KMS-11 (cell line): ENCODE measurements around the gene CASP9.
"Not testable (repeated sequence)": the region's sequence is repeated elsewhere in the genome, so short reads cannot be mapped to it uniquely, and the experiment has no call there.

Experiments
- H2AFZ ChIP-seq: fragments of 200-600 bp; sonication (generic); 2 replicates; pipeline ENCODE4 v1.6.1; 2016; ENCODE audit warnings: antibody characterized with exemption, mixed run types, low read depth
- H3K27ac ChIP-seq: fragments of 200-600 bp; sonication (generic); 2 replicates; pipeline ENCODE4 v1.6.1; 2016; ENCODE audit warnings: mild to moderate bottlenecking, mixed run types
- H3K27me3 ChIP-seq: fragments of 200-600 bp; sonication (generic); 2 replicates; pipeline ENCODE4 v1.6.1; 2017; ENCODE audit warnings: mild to moderate bottlenecking, low read depth, mixed run types, moderate library complexity; ENCODE audit not compliant: insufficient read depth
- H3K36me3 ChIP-seq: fragments of 200-600 bp; sonication (generic); 2 replicates; pipeline ENCODE4 v1.6.1; 2017; ENCODE audit warnings: mild to moderate bottlenecking, mixed run types; ENCODE audit not compliant: insufficient read depth
- H3K4me1 ChIP-seq: fragments of 200-600 bp; sonication (generic); 2 replicates; pipeline ENCODE4 v1.6.1; 2016; ENCODE audit warnings: mild to moderate bottlenecking, low read depth, mixed run types; ENCODE audit not compliant: poor library complexity, severe bottlenecking
- H3K4me2 ChIP-seq: fragments of 200-600 bp; sonication (generic); 2 replicates; pipeline ENCODE4 v1.7.0; 2016; ENCODE audit warnings: mild to moderate bottlenecking, mixed run types
- H3K4me3 ChIP-seq: fragments of 200-600 bp; sonication (generic); IDR thresholded peaks from 2 replicates; pipeline ENCODE4 v1.6.1; 2017; ENCODE audit warnings: low read depth, low read length, mixed read lengths; ENCODE audit not compliant: insufficient read depth
- H3K79me2 ChIP-seq: fragments of 200-600 bp; sonication (generic); 2 replicates; pipeline ENCODE4 v1.6.1; 2016; ENCODE audit warnings: low read depth, mixed run types; ENCODE audit not compliant: insufficient read depth
- H3K9ac ChIP-seq: fragments of 200-600 bp; sonication (generic); 2 replicates; pipeline ENCODE4 v1.6.1; 2016; ENCODE audit warnings: mild to moderate bottlenecking, mixed run types
- H4K20me1 ChIP-seq: fragments of 200-600 bp; sonication (generic); 2 replicates; pipeline ENCODE4 v1.6.1; 2016; ENCODE audit warnings: mild to moderate bottlenecking, mixed run types; ENCODE audit not compliant: insufficient read depth
- TF ChIP-seq, protein P1 (sequence below): fragments of 200-600 bp; sonication (generic); conservative IDR thresholded peaks from 2 replicates; pipeline ENCODE4 v1.6.1; 2017; ENCODE audit warnings: low read depth, mild to moderate bottlenecking, antibody characterized with exemption, low read length, moderate library complexity, mixed read lengths

CASP9 gene

DNA sequence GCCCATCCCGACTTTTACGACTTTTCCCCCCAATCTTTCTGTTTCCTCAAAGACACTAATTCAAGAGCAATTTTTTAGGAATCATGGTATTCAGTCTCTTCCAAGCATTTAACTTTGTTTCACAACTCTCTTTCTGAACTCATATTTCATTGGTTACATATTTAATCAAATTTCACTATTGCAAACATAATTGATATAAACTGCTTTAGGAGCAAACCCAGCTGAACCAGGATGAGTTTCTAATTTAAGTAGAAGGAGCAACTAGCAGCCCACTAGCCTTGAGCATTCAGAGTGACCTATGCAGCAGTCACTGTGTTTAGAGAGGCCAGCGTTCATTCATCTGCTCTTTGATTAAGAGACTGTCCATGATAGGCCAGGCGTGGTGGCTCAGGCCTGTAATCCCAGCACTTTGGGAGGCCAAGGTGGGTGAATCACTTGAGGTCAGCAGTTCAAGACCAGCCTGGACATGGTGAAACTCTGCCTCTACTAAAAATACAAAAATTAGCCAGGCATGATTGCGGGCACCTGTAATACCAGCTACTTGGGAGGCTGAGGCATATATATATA lies 46.3 kb downstream of the CASP9 start:
- H3K79me2 ChIP-seq, result no peaks in the 10 kb centered on the region
- H3K27ac ChIP-seq, result no peak overlapping the region
- no peak overlapping the region for H3K4me3 ChIP-seq
- no peak overlapping the region for H3K9ac ChIP-seq
- no peak overlapping the region for H2AFZ ChIP-seq
- no peaks in the 10 kb centered on the region for H3K36me3 ChIP-seq
- H3K4me1 ChIP-seq, result no peaks in the 10 kb centered on the region
- H4K20me1 ChIP-seq, result no peaks in the 10 kb centered on the region
- H3K4me2 ChIP-seq, result no peak overlapping the region
- TF ChIP-seq, protein P1, sequence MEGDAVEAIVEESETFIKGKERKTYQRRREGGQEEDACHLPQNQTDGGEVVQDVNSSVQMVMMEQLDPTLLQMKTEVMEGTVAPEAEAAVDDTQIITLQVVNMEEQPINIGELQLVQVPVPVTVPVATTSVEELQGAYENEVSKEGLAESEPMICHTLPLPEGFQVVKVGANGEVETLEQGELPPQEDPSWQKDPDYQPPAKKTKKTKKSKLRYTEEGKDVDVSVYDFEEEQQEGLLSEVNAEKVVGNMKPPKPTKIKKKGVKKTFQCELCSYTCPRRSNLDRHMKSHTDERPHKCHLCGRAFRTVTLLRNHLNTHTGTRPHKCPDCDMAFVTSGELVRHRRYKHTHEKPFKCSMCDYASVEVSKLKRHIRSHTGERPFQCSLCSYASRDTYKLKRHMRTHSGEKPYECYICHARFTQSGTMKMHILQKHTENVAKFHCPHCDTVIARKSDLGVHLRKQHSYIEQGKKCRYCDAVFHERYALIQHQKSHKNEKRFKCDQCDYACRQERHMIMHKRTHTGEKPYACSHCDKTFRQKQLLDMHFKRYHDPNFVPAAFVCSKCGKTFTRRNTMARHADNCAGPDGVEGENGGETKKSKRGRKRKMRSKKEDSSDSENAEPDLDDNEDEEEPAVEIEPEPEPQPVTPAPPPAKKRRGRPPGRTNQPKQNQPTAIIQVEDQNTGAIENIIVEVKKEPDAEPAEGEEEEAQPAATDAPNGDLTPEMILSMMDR, result no peak
- H3K27me3 ChIP-seq, result no peaks in the 10 kb centered on the region

DNA sequence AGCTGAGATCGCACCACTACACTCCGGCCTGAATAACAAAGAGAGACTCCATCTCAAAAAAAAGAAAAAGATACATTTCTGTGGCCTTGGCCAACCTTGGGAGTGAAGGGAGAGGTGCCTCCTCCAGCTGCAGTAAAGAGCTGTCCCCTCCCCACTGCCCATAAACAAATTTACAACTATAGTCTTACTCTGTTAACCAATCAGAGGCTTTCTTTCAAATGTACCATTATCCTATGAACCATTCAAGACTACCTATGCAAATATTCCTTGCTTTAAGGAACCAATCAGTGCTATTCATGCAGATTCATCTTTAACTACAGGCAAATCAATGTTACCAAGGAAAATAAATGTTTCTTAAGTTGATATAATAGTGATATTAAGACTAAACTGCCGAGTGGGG lies 47.1 kb downstream of the CASP9 start:
- no peak overlapping the region for H3K4me2 ChIP-seq
- H3K27ac ChIP-seq, result no peak overlapping the region
- H3K9ac ChIP-seq, result no peak overlapping the region
- H3K79me2 ChIP-seq, result no peaks in the 10 kb centered on the region
- no peaks in the 10 kb centered on the region for H3K36me3 ChIP-seq
- no peaks in the 10 kb centered on the region for H4K20me1 ChIP-seq
- no peaks in the 10 kb centered on the region for H3K4me1 ChIP-seq
- TF ChIP-seq, protein P1, result no peak
- no peak overlapping the region for H3K4me3 ChIP-seq
- no peak overlapping the region for H2AFZ ChIP-seq
- H3K27me3 ChIP-seq, result no peaks in the 10 kb centered on the region

DNA sequence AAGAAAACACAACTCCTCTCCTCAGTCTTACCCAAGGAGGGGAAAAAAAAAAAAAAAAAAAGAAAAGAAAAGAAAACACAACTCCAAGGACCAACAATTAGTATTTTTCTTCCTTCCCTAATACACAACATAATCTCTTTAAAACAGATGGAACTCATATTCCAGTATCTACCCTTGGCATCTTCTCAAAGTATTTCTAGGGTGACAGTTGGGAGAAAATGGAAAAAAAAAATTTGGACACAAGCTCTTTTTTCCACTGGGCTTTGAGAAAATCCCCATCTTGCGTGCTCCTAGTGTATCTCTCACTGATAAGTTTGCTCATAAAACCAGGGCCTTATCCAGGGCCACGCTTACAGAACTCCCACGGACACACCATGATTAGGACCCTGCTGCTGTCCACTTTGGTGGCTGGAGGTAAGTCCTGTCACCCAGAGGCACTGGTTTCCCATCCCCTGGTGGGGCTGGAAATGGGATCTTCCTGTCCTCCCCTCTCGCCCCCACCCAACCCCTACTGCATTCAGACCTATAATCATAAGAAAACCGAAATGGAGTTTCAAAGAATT lies 48.2 kb downstream of the CASP9 start, which contains the start of gene CELA2B:
CELA2B (plus strand) TSS at position 353 of the 563 bp plus-strand sequence; CDS start at position 375, 22 bp downstream.
- H3K4me3 ChIP-seq, result no peak within 1 kb of the TSS

DNA sequence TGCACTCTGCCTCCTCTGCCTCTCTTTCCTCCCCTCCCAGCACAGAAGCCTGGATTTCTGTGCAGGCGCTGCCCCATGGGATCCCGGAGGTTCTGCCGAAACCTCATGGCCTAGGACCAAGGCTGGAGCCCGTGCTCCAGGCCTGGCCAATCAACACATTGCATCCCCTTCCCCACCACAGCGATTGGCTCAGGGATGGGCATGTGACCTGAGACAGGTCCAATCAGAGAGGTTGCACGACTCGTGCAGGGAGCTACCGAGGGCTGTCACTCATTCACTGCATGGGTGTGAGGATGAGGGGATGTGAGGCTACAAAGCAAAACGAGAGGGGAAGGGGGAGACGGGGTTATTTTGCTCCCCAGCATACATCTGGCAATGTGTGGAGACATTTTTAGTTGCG lies 51.4 kb downstream of the CASP9 start:
- no peaks in the 10 kb centered on the region for H4K20me1 ChIP-seq
- no peak overlapping the region for H3K4me3 ChIP-seq
- H3K4me2 ChIP-seq, result no peak overlapping the region
- TF ChIP-seq, protein P1, result no peak
- no peaks in the 10 kb centered on the region for H3K4me1 ChIP-seq
- no peaks in the 10 kb centered on the region for H3K79me2 ChIP-seq
- H2AFZ ChIP-seq, result no peak overlapping the region
- H3K27ac ChIP-seq, result no peak overlapping the region
- H3K27me3 ChIP-seq, result no peaks in the 10 kb centered on the region
- no peak overlapping the region for H3K9ac ChIP-seq
- H3K36me3 ChIP-seq, result no peaks in the 10 kb centered on the region

More for the DNA sequence above, 48.2 kb downstream of the CASP9 start, which contains the start of gene CELA2B:
- Histone ChIP-seq H3K36me3 (no peaks in the 10 kb centered on the region), H4K20me1 (no peaks in the 10 kb centered on the region), H3K27ac (no peak within 1 kb of the TSS), H2AFZ (no peak within 1 kb of the TSS), H3K4me2 (no peak within 1 kb of the TSS), H3K4me1 (no peaks in the 10 kb centered on the region), H3K27me3 (no peaks in the 10 kb centered on the region), H3K9ac (no peak within 1 kb of the TSS), H3K79me2 (no peaks in the 10 kb centered on the region)
- TF ChIP-seq, protein P1, result no peak

DNA sequence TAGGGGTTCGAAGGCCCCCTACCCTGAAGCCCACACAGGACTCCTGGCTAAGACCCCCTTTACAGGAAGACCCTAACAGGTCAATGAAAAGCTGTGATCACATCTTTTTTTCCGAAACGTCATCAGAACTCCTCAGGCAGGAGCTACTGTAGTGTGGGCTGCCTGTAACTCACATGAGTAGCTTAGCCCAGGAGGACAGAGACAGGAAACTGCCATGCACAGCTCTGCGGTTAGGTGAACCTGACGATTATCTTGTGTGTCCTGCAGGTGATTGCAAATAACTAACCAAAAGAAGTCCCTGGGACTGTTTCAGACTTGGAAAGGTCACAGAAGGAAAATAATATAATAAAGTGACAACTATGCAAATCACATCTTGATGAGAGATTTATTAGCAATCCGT lies 52.3 kb downstream of the CASP9 start:
- H2AFZ ChIP-seq, H3K27me3 ChIP-seq, H3K4me2 ChIP-seq, H4K20me1 ChIP-seq, H3K9ac ChIP-seq, H3K79me2 ChIP-seq, H3K4me1 ChIP-seq, H3K27ac ChIP-seq, H3K4me3 ChIP-seq, H3K36me3 ChIP-seq: not testable (repeated sequence)

DNA sequence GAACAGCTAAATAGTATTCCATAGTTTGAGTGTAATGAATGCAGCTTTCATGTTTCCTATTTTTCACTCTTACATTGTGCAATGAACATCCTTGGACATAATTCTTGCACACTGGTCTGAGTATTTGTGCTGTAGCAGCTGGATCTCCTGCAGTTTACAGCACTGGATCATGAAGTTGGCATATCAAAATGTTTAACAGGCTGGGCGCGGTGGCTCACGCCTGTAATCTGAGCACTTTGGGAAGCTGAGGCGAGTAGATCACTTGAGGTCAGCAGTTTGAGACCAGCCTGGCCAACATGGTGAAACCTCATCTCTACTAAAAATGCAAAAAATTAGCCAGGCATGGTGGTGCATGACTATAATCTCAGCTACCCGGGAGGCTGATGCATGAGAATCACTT lies 52.9 kb downstream of the CASP9 start:
- H3K4me3 ChIP-seq, H3K27ac ChIP-seq, H3K9ac ChIP-seq, H2AFZ ChIP-seq, H3K36me3 ChIP-seq, H3K79me2 ChIP-seq, H3K4me1 ChIP-seq, H3K4me2 ChIP-seq, H4K20me1 ChIP-seq, H3K27me3 ChIP-seq: not testable (repeated sequence)

DNA sequence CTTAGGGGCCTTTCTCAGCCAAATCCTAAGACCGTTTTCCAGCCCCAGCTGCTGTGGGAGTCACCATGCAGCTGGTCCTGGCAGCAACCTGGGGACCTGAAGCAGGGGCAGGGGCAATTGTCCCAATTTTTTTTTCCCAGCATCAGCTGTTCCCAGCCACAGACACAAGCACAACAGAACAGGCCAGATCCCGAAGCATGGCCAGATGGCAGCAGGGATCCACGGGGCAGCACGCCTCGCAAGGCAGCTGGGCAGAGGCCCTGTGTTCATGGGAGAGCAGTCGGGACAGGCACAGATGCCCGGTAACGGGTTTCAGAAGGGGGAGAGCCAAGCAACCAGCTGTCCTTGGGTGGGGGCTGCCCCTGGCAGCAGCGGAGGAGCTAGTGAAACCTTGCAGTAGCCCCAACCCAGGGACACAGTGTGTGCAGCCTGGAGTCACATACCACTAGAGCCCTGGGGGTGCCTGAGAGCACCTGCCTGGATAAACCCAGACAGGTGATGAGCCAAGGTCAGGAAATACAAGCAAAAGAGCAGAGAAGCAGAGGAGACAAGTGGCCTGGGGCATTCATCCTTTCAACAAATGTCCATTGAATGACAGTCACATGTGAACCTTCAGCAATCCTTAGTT lies 54.1 kb downstream of the CASP9 start:
- not testable (repeated sequence) for H3K9ac ChIP-seq, H3K4me2 ChIP-seq, H3K4me3 ChIP-seq, H3K27me3 ChIP-seq, H3K79me2 ChIP-seq, H3K36me3 ChIP-seq, H3K27ac ChIP-seq, H3K4me1 ChIP-seq, H2AFZ ChIP-seq, H4K20me1 ChIP-seq
